ENCODE results near the gene TIMM22. TPM values are rescaled to one million over a fixed set of nuclear protein-coding genes. Genes with fewer than 3 reads are reported as not detected.

The TIMM22 gene
- total RNA-seq, 1 donor from 2014 or later = 22.9 TPM

Other genes starting within 250 kb of the TIMM22 start
- gene GEMIN4, start 244.9 kb upstream of the TIMM22 start, total RNA-seq = 16.6 and 18.6 TPM in 2 replicates
- 86.7 and 113 TPM in 2 replicates for gene GLOD4, start 214.8 kb upstream of the TIMM22 start, total RNA-seq
- 13.9 and 18.5 TPM in 2 replicates for gene MRM3, start 214.8 kb upstream of the TIMM22 start, total RNA-seq
- gene NXN, start 17.4 kb upstream of the TIMM22 start, total RNA-seq = 26.9 and 55.7 TPM in 2 replicates
- 62.5 and 67.9 TPM in 2 replicates for gene ABR, start 182.9 kb downstream of the TIMM22 start, total RNA-seq